ENCODE results near the gene HRH2. TPM values are rescaled to one million over a fixed set of nuclear protein-coding genes. Genes with fewer than 3 reads are reported as not detected.

Gene HRH2
- total and polyA plus RNA-seq, 2 experiments from 2014 or later, result 12.7 to 23.3 TPM

DNA sequence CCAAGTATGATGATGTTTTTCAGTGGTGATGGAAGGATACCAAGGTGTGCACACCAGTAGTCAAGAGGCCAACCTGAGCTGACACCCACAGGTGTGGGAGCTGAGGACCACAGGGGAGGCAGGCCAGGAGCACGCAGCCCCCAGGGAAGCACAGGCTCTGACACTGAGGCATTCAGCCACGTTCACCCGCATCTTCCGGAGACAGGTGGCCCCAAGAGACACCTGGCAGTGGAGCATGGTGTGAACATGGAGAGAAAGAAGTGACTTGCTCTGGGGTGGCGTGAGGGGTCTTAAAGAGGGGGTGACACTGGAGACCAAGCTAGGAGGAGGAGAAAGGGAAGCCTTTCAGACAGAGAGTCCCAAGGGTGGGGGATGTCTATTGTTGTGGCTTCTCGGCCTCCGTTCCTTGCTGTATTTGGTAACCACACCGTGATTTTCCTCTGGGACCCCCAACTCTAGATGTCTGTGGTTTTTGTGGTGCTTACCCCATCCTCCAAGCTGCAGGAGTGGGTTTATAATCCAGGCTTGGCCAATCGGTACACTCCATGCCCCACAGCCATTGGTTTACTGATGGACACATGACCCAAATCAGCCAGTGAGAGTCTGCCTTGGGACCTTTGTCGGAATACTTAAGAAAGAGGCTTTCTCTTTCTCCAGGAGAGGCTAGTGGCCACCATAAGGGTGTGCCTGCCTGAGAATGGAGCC, 84.6 kb downstream of the HRH2 start:
- TF ChIP-seq, protein P1, sequence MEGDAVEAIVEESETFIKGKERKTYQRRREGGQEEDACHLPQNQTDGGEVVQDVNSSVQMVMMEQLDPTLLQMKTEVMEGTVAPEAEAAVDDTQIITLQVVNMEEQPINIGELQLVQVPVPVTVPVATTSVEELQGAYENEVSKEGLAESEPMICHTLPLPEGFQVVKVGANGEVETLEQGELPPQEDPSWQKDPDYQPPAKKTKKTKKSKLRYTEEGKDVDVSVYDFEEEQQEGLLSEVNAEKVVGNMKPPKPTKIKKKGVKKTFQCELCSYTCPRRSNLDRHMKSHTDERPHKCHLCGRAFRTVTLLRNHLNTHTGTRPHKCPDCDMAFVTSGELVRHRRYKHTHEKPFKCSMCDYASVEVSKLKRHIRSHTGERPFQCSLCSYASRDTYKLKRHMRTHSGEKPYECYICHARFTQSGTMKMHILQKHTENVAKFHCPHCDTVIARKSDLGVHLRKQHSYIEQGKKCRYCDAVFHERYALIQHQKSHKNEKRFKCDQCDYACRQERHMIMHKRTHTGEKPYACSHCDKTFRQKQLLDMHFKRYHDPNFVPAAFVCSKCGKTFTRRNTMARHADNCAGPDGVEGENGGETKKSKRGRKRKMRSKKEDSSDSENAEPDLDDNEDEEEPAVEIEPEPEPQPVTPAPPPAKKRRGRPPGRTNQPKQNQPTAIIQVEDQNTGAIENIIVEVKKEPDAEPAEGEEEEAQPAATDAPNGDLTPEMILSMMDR (IDR thresholded peaks at IDR 0.05; ENCODE audit: low read depth, low read length), result no peak
- Histone ChIP-seq H3K9me3 (ENCODE audit: low read depth) (no peaks in the 10 kb centered on the region), H3K27ac (no peak overlapping the region), H3K27me3 (no peaks in the 10 kb centered on the region), H3K4me3 (no peak overlapping the region), H3K4me1 (ENCODE audit: low read depth) (no peaks in the 10 kb centered on the region), H3K36me3 (no peaks in the 10 kb centered on the region)
- no peak for DNase-seq (ENCODE audit: low read depth in 1 of 2, low spot score in 1 of 2)

- no peaks in the 10 kb centered on the region for H3K27me3 ChIP-seq
- DNase-seq (ENCODE audit: low read depth in 1 of 2, low spot score in 1 of 2), result peak; percentile 19 to 73
- TF ChIP-seq, protein P1 (IDR thresholded peaks at IDR 0.05; ENCODE audit: low read depth, low read length), result no peak
- no peaks in the 10 kb centered on the region for H3K4me1 ChIP-seq (ENCODE audit: low read depth)
- no peak overlapping the region for H3K27ac ChIP-seq
- H3K4me3 ChIP-seq, result no peak overlapping the region
- H3K9me3 ChIP-seq (ENCODE audit: low read depth), result no peaks in the 10 kb centered on the region
- no peaks in the 10 kb centered on the region for H3K36me3 ChIP-seq
These were observed 85.9 kb downstream of the HRH2 start for GRCh38 chr5:175743676-175744210.

- Histone ChIP-seq H3K27me3 (no peaks in the 10 kb centered on the region), H3K9me3 (ENCODE audit: low read depth) (no peaks in the 10 kb centered on the region), H3K27ac (no peak overlapping the region), H3K4me3 (no peak overlapping the region), H3K4me1 (ENCODE audit: low read depth) (no peaks in the 10 kb centered on the region), H3K36me3 (no peaks in the 10 kb centered on the region)
- no peak for DNase-seq (ENCODE audit: low read depth in 1 of 2, low spot score in 1 of 2)
- TF ChIP-seq, protein P1 (IDR thresholded peaks at IDR 0.05; ENCODE audit: low read depth, low read length), result no peak
These were observed 87.3 kb downstream of the HRH2 start for GRCh38 chr5:175745210-175745609.

GRCh38 chr5:175746851-175747250, 89.0 kb downstream of the HRH2 start:
- no peak overlapping the region for H3K4me3 ChIP-seq
- peak in 1 of 2 donors; percentile 29 for DNase-seq (ENCODE audit: low read depth in 1 of 2, low spot score in 1 of 2)
- H3K4me1 ChIP-seq (ENCODE audit: low read depth), result no peaks in the 10 kb centered on the region
- TF ChIP-seq, protein P1 (IDR thresholded peaks at IDR 0.05; ENCODE audit: low read depth, low read length), result no peak
- H3K27me3 ChIP-seq, result no peaks in the 10 kb centered on the region
- H3K36me3 ChIP-seq, result no peaks in the 10 kb centered on the region
- no peak overlapping the region for H3K27ac ChIP-seq
- H3K9me3 ChIP-seq (ENCODE audit: low read depth), result no peaks in the 10 kb centered on the region

DNA sequence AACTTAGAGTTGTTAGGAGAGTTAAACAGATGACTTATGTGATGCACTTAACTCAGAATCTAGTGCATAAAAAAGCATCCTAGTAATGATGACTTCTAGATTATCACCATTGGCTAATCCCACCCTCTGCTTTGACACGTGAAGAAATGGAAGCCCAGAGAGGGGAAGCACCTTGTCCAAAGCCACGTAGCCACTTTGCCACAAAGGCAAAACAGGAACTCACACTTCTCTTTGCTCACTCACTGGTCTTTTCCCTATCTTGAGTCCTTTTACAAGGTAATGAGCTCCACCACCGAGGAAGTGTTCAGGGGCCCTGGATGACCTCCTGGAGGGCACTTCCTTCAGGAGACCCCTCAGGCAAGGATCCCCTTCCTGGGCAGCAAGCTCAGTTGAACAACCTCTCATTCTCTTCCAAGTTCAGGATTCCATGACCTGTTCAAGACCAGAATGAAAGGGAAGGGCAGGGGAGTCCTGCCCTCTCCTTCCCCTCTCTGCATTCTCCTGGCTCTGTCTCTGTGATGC, 89.7 kb downstream of the HRH2 start:
- Histone ChIP-seq H3K36me3 (no peaks in the 10 kb centered on the region), H3K4me3 (no peak overlapping the region), H3K9me3 (ENCODE audit: low read depth) (no peaks in the 10 kb centered on the region), H3K27me3 (no peaks in the 10 kb centered on the region), H3K4me1 (ENCODE audit: low read depth) (no peaks in the 10 kb centered on the region), H3K27ac (no peak overlapping the region)
- TF ChIP-seq, protein P1 (IDR thresholded peaks at IDR 0.05; ENCODE audit: low read depth, low read length), result no peak
- DNase-seq (ENCODE audit: low read depth in 1 of 2, low spot score in 1 of 2), result no peak
